CD4-positive, alpha-beta T cell treated with Interleukin-1 beta for 1 hour (primary cell): ENCODE measurements around the gene ADAMTSL3.

Experiments
- DNase-seq, 2 donors: peaks; one replicate each; pipeline ENCODE4 v3.0.0-alpha.2; 2020 to 2022

ADAMTSL3 gene

DNA sequence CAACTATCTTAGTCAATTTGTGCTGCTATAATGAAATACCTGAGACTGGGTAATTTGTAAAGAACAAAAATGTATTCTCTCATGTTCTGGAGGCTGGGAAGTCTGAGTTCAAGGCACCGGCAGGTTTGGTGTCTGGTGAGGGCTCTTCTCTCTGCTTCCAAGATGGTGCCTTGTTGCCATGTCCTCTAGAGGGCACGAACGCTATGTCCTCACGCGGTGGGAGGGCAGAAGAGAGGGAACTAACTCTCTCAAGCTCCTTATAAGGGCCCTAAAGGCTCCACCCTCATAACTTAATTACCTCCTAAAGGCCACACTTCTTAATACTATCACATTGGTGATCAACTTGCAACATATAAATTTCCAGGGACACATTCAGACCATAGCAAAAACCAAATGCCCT is 108.4 kb downstream of the ADAMTSL3 start:
- DNase-seq = no peak

DNA sequence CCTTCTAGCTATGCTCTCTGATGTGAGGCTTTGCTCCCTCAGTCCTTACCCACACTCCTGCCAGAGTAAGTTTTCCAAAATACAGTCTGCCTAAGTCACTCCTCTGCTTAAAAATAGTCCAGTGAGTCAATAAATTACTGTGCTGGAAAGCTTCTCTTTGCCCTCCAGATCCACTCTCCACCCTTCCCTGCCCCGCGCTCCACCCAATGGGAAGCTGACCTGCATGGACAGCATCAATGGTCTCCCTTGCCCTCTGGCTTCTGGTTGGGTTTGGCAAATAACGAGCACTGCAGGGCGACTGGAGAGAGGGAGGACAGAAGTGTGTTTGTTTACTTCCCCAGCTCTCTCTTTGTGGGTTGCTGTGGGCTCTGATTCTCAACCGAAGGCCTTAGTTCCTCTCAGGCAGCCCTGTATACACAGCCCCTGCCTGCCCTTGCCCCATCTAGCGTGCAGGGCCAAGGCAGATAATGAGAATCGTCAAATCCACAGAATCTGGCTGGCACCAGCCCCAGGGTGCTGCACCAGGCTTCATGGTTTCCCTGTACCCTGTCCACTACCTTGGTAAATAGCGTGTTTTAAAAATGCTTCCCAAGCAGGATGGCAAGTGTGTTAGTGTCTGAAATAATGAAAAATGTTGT is 110.4 kb downstream of the ADAMTSL3 start:
- no peak for DNase-seq

GRCh38 chr15:83766339-83766738 is 112.4 kb downstream of the ADAMTSL3 start:
- DNase-seq = no peak

DNA sequence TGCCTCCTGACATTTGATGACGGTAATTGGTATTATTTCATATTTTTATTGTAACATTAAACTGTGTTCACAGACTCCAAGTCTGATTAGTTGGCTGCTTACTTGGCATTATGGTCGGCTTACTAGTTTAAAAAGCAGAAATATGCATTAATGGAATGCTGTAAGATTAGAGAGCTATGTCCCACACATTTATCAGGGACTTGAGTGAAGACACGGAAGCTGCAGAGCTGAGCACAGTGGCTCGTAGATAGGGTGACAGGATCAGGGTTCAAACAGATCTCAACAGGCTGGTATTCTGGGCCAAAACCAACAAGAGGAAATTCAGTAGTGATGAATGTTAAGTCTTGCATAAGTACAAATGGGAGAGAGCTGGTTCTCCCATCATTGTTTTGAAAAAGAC is 113.8 kb downstream of the ADAMTSL3 start:
- DNase-seq = no peak

DNA sequence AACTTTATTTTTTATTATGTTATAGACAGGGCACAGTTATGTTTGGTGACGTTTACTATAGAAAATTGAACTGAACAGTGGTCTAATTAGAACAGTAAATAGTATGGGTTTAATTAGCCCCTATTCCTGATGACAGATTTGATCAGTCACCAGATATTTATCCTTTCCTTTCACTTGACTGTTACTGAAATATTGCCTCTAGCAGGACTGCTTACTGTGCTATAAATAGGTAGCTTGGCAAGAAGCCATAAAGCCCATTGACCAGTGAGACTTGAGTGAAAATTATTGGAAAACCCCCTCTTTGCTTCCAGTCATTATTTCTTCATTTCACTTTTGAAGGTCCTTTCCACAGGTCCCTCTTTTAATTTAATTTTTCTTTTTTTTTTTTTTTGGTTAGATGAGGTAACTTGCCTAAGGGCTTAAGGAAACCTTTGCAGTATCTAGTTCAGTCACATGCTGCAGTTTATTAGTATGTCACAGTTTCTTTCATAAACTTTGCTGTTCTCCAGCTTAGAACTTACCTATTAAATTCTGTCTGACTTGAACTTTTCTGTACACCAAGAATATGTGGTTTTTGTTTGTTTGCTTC is 115.6 kb downstream of the ADAMTSL3 start:
- DNase-seq = no peak

DNA sequence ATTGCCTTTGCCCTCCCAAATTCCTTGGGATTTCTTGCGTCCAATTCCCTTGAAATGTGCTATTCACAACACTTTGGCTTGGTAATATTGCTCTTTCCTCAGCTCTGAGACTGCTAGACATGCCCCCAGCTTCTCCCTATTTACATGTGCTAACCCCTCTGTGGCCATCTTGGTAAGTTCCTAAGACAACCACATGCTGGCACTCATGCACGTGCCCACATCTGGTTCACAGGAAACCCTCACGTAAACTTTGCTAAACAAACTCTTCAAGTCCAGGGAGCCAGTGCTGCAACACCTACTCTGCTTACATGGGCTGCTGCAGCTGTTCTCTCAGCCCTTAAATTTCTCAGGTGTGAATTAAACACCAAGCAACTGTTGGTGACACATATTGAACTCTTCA is 121.8 kb downstream of the ADAMTSL3 start:
- DNase-seq = no peak

GRCh38 chr15:83776986-83777385 is 123.1 kb downstream of the ADAMTSL3 start:
- no peak for DNase-seq

GRCh38 chr15:83783227-83783626 is 129.3 kb downstream of the ADAMTSL3 start:
- no peak for DNase-seq

DNA sequence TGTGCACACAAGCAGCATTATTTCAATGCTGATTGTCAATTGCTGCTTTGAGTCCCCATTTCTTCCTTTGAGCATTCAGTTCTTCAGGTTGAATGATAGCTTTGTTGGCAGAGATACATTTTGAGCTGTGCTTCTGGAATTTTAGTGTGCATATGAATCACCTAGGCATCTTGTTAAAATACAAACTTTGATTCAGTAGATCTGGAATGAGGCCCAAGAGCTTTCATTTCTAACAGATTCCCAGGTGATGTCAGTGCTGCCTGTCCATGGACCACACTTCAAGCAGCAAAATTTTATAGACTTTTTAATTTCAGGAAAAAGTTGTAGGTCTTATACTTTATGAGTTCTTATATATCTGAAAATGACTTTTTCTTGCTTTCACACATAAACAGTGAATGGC is 131.1 kb downstream of the ADAMTSL3 start:
- DNase-seq = no peak

DNA sequence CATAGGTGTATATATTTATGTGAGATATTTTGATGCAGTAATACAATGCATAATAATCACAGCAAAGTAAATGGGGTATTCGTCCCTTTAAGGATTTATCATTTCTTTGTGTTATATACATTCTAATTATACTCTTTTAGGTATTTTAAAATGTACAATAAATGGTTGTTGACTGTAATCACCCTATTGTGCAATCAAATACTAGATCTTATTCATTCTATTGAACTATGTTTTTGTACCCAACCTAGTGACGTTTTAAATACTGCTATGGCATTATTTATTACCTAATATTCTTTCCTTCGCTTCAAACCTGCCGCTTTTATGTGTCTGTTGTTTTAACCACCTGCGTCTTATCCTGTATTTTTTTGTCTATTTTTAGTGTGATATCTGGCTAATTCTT is 132.4 kb downstream of the ADAMTSL3 start:
- no peak for DNase-seq

GRCh38 chr15:83793069-83793468 is 139.1 kb downstream of the ADAMTSL3 start:
- DNase-seq = no peak

GRCh38 chr15:83794209-83794608 is 140.3 kb downstream of the ADAMTSL3 start:
- DNase-seq = no peak

- no peak for DNase-seq
These were observed 155.4 kb downstream of the ADAMTSL3 start for GRCh38 chr15:83809345-83809744.

- no peak for DNase-seq
These were observed 156.2 kb downstream of the ADAMTSL3 start for GRCh38 chr15:83810110-83810509.

- no peak for DNase-seq
These were observed 159.8 kb downstream of the ADAMTSL3 start for GRCh38 chr15:83813682-83814081.

DNA sequence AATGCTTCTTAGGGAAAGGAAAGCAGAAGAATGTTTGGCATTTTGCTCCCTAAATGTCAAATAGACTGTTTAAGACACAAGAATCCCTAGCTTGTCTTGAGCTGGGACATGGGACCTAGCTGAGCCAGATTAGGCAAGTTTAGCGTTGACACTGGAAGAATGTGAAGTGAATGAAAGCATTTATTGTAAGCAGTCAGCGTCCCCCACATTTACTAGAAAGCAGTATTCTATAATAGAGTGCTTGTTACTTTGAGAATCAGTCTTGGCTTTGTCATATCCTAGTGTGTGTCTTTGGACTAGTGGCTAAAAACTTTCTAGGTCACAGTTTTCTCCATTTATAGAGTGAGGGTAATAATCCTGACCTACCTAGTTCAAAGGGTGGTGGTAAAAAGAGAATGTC is 161.6 kb downstream of the ADAMTSL3 start:
- no peak for DNase-seq

- no peak for DNase-seq
These were observed 162.4 kb downstream of the ADAMTSL3 start for GRCh38 chr15:83816124-83816883.

DNA sequence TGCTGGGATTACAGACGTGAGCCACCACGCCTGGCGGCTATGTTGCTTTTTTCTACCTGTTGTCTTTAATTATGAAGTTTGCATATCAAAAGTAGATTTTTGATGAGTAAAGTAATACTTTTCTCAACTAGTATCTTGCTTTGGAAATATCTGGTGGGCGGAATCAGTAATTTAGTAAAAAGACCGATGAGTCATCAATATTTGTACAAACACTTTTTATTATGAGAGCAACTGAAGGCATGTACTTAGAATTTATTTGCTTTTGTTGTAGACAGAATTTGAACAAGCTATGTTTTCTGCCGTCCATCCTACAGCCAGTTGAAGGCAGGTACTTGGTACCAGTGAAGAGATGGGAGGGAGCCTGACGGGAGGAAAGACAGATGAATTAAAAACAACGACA is 164.7 kb downstream of the ADAMTSL3 start:
- no peak for DNase-seq

GRCh38 chr15:83830381-83830780 is 176.5 kb downstream of the ADAMTSL3 start:
- DNase-seq = no peak

DNA sequence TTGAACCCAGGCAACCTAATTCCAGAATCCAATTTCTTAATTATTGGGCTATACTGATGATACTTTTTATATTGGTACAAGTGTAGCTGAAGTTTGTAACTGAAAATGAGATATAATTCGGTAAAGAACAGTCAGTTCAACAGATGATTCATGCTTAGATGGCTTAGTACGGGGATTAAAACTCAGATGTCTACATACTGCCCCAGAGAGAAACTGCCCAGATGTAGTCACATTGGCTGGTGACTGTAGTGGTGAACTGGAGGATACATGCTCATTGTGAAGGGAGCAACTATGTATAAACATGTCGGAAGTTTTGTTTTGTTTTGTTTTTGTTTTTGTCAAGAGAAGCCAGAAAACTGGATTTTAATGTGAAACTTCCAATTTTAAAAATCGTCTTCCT is 179.6 kb downstream of the ADAMTSL3 start:
- no peak for DNase-seq

DNA sequence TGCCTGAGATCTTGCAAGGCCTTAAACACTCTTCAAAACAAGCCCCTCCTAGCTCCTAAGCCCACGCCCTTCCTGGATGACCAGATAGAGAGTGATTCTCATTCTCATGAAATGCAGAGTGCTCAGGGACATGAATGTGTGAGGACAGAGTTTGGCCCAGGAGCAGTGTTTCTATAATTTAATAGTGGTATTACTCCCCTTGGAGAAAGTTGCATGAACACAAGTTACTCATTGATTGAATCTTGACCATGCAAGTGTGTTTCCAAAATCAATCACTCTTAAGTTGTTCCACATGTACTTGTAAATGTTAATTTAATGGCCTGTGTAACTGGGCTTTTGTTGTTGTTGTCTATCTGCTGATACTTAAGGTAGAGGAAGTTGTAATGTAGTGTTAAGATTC is 181.6 kb downstream of the ADAMTSL3 start:
- no peak for DNase-seq

DNA sequence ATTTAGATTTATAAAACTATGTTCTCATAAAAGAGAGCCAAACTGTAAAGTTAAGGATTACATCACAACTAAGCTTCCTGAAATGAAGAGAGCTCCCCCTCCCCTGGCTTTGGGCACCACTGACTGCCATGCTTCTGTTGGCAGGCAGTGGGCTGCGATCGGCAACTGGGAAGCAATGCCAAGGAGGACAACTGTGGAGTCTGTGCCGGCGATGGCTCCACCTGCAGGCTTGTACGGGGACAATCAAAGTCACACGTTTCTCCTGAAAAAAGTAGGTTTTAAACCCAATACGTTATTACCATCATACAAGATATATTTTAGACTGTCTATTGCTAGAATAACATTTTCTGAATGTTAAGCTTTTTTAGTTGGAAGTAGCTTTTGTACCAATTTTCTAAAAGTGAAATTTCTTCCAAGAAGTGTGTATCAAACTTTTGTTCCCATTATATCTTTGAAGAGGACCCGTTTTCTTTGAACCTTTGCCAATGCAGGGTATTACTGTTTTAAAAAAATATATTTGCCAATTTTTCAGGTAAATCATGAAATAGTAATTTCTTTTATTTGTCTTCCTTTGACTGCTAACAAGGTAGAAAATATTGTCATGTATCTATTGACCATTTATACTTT is 184.1 kb downstream of the ADAMTSL3 start:
- no peak for DNase-seq

GRCh38 chr15:83838763-83839162 is 184.8 kb downstream of the ADAMTSL3 start:
- DNase-seq = no peak

- DNase-seq = no peak
These were observed 188.4 kb downstream of the ADAMTSL3 start for GRCh38 chr15:83842281-83842680.
